GM19452 (cell line): Measurements from ENCODE around the gene PLN.

Experiments
- ATAC-seq: cut with Tn5 transposase; IDR thresholded peaks from one replicate; pipeline ENCODE4 v1.9.1; 2021; ENCODE audit not compliant: unreplicated experiment

Gene PLN

DNA sequence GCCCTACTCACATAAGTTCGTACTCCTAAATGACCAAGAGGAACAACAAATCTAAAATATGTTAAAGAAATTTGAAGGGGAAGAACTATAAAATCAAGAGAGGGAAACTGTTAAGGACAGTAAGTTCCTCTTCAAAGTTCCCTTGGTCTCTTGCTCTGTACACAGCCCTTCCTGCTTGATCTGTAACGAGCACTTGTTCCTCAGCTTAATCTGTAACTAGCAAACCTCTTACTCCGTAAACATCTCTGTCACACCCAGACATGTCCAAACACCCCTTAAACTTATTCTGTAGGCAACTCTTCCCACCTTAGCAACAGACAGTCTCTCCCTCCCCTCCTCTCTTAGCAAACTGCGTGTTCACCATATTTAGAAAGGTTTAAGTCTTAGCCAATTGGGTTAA is 29.9 kb downstream of the PLN start:
- ATAC-seq: no peak

DNA sequence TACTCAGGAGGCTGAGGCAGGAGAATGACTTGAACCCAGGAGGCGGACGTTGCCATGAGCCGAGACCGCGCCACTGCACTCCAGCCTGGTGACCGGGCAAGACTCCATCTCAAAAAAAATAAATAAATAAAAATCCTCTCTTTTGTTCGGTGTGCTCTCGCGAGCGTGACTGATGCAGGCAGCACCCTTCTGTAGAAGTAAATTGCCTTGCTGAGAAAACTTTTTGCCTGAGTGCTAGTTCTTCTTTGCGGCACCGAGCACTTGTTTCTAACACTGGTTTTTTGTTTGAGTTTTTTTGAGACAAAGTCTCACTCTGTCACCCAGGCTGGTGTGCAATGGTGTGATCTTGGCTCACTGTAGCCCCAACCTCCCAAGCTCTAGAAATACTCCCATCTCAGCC is 30.5 kb downstream of the PLN start:
- no peak for ATAC-seq

DNA sequence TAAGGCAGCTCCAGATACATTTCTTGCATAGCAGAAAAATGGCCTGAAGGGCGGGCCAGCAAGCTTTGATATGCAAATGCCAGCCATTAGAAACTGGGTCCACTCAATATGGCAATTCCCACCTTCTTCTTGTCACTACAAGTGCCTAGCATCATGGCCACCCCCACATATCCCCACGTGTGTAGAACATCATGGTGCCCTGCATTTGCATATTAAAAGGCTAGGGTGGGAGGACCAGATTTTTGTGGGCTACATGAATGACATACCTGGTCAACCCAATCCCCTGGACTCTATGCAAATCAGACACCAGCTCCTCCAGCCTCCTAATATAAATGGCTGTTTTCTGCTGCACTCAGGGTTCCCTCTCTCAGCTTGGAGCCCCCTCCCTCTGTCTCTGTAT is 31.7 kb downstream of the PLN start:
- no peak for ATAC-seq

DNA sequence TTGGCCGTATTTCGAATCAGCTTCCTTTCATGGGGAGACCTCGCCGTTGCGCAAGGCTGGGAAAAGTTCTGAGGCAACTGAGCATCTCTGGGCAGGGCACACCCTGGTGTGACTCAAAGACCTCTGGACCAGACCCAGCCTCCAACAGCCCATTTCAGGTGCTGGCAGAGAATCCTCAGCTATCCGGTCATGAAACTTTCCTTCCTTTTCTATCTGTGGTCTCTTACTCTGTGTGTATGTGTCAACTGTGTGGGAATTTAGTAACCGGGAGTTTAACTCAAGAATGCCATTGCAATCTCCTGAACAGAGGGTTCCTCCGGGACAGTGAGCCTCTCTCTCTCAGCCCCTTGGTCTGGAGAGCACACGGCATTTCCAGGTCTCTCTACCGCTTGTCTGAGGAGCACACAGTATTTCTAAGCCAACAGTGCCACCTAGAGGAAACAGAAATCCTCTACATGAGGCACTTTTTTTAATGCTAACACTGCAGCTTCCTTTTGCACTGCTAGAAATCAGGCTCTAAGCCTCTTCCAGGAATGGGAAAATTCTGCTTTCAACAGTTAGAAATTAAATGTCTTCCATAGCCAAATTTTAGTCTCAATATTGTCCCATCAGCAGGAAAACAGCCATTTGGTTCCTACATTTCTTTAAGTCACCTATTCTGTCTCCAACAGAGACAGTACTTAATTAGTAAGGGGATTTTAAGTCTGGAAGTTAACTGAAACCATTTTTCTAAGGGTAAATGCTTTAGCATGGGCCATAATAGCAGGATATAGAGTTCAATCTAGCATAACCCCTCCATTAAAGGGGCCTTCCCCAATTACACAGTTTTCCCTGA is 32.7 kb downstream of the PLN start:
- no peak for ATAC-seq

DNA sequence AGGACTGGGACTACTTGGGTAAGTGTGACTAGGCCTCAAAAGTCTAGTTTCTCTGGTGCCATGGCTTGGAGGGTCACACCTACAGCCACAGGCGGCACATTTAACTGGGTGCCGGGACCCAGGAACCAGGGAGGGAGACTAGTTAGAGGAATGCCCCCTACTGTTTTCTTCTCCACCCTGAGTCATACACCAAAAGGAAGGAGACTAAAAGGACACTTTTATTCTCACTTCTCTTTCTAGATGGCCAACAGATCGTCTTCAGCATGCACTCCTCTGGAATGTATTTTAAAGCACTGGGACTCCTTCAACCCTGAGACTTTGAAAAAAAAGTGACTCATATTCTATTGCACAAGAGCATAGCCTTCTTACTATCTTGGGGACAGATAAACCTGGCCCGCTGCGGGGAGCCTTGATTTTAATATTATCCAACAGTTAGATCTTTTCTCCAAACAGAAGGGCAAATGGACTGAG is 33.4 kb downstream of the PLN start:
- no peak for ATAC-seq

DNA sequence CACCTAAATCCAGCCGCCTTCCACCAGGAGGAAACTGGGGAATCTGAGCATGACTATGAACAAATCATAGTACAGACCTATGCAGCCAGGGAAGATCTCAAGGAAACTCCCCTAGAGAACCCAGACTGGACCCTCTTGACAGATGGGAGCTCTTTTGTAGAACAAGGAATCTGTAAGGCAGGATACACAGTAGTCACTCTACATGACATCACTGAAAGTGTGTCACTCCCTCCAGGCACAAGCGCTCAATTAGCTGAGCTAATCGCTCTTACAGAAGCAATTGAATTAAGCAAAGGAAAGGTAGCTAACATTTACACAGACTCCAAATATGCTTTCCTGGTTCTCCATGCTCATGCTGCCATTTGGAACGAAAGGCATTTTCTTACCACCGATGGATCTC is 36.8 kb downstream of the PLN start:
- no peak for ATAC-seq

DNA sequence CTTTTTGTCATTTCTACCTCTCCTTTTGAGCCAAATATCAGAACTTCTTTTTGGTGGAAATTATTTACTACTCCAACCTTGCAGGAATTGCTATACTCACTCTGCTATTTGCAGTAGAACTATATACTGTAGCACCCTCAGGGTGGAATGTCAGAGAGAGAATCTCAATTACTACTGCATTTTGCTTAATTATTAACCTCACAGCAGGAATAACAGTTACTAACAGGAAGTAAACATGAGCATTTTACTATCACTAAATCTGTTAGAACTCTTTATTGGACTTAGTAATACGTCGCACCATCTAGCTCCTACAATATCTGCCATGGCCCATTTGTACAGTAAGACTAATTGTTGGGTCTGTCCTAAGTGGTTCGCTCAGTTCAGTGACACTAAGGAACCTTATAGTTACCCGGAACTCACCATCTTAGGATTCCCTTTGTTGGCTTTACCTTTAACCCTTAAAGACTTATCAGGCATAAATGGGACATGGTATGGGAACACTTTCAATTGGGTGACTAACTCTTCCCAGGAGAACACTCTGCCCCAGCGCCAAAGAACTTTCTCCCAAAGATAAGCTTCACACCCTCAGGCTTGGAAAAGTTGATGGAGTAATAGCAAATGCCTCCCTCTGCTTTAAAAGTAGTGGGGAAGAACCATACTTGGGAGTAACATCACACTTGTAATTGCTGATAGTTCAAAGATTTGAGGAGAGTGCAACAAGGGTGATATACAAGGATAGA is 38.8 kb downstream of the PLN start:
- ATAC-seq: no peak

DNA sequence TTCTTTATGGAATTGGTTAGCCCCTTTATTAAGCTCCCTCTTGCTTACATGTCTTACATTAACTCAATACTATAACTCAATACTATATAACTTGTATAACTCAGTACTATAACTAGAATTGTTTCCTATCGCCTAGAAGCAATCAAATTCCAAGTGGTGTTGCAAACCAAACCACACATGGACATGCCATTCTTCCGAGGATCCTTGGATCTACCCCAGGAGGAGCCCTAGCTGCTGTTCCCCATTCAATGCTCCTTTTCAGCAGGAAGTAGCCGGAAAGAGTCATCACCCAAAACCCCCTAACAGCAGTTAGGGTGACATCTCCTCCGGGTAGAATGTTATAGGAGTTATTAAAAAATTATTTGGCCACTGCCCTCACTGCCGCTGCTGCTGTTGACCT is 40.5 kb downstream of the PLN start:
- ATAC-seq: no peak

DNA sequence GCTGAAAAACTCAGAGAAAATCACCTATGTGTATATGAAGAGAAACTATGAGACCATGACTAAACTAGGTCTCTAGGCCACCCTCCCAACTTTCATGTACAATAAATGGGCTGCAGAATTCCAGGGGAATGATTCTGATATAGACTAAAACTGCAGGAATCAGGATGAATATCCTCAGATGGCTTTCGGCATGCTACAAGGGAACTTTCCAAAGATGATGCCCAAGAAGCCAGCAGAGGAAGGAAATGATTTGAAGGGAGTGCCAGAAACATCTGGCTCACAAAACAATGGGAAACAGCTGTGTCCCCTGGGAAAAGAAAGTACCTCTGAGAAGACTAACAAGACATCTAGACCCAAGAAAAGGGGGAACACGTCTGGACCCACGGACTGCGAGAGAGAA is 41.1 kb downstream of the PLN start:
- no peak for ATAC-seq

DNA sequence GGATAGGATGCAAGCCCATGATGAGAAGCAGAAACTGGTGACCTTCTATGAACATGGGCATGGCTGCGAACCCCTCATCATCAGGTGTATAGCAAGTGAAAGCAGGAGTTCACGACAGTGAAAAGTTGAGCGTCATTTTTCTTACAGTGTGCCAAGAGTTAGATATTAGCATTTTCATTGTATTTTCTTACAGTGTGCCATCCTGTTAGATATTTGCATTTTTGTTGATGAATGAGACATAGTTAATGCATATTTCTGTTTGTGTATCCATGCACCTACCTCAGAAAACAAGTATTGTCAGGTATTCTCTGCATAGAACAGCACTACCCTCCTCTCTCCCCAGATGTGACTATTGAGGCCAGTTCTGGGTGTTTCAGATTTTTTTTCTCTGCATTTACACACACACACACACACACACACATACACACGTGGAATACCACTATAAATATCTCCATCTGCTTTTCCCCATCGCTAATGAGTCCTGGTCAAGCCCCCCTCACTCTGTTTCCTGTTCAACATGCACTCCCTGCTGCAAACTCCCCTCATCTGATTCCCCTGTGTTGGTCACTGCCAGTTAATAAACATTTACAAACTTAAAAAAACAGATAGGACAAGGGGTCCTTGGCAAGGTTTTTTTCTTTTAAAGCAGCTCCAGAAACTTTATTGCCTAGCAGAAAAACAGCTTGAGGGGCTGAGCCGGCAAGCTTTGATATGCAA is 41.7 kb downstream of the PLN start:
- no peak for ATAC-seq

DNA sequence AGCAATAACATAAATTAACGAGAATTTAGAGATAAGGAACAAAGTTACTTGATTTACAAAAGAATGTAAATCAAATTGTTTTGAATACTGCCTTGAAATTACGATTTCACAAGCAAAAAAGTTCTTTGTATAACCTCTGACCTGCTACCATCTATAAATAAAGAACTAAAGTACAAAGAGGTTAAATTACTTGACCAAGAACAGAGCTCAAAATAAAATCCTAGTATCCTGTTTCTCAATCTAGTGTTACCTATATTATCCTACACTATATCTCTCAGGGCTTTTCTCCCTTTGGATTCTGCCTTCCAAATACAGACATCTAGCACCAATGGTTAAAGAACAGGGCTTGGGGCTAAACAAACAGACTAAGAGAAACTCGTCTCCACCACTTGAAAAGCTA is 43.8 kb downstream of the PLN start:
- no peak for ATAC-seq

DNA sequence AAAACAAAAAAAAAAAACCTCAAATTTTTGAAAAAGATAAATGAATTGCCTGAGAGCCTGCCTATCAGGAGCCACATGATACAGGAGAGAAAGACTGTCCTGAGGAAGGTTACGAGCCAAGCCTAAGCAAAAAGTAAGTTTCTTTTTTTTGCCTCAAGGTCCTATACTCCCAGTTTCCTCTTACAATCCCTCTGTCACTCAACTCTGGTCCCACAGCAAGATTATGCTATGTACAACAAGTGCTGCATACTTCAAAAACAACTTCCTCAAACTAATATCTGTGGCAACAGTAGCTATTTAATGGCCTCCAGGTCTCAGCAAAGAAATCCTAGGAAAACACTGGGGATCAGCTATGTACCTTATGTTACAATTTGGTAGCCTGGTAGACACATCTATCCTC is 46.8 kb downstream of the PLN start:
- ATAC-seq: no peak

DNA sequence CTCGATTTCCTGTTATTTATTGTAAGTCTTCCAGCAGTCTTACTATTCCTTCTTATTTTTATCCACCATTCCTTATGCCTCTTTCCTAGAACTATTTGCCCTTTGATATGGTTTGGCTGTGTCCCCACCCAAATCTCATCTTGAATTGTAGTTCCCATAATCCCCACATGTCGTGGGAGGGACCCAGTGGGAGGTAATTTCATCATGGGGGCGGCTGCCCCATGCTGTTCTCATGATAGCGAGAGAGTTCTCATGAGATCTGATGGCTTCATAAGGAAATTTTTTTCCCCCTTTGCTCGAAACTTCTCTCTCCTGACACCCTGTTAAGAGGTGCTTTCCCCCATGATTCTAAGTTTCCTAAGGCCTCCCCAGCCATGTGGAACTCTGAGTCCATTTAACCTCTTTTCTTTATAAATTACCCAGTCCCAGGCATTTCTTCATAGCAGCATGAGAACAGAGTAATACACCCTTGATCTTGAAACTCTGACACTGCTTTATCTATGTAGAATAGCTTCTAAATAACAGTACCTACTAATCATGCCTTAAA is 48.8 kb downstream of the PLN start:
- ATAC-seq: no peak

DNA sequence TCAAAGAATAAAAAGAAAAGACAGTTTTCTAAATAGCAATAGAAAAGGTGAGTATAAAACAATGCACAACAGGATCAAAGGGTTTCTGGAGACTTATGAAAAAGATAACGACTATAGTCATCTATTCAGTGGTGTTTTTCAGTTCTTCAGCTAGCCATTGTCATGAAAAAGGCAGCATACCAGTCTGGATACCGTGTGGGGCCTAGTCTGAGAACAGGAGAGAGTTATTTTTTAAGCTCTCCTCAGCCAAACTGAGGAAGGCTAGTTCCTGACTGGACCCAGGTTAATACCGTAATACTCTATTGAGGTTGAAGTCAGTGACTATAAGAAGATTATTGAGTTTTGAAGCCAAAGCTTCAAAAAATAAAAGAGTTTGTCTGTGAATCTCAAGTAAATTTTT is 49.5 kb downstream of the PLN start:
- ATAC-seq: no peak

DNA sequence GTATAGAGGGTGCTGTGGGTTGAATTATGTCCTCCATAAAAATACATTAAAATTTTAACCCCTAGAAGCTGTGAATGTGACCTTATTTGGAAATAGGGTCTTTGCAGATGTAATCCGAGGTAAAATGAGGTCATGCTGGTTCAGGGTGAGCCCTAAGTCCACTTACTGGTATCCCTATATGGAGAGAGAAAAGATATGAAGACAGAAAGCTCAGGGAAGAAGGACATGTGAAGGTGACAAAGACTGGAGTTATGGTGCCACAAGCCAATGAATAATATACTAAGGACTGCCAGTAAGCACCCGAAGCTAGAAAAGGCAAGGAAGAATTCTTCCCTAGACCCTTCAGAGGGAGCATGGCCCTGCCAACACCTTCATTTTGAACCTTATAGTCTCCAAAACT is 50.2 kb downstream of the PLN start:
- no peak for ATAC-seq

DNA sequence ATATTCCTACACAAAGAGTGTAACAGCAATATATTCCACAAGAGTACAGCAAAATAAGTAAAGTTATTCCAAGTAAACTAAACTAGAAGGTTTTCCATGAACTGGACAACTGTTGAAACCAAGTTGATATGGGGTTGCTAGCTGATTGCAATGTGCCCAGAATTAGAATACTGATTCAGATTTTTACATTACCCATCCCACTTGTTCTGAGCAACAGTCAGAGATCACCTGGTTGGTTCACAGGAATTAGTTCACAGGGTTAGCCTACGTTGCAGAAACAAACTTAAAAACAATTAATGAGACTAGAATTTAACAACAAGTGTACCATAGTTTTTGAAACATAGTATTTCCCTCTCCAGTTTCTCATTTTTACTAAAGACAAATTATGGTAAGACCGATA is 54.2 kb downstream of the PLN start:
- ATAC-seq: no peak

DNA sequence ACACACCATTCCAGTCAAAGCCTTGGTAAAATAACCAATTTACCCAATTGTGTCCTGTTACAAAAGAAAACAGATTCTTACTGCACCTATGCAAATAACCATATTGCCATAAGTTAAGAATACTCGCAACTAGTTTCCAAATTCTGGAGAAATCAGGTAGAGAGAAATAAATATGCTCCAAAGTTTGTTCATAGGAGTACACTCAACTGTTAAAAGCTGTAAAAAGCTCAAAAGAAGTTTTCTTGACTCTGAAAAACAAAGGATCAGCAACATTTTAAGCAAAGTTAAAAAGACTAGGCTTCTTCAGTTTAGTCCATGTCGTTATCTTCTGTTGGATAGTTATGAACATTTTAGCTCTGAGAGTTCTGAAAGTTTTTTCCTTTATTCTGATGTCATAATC is 55.3 kb downstream of the PLN start:
- ATAC-seq: no peak

DNA sequence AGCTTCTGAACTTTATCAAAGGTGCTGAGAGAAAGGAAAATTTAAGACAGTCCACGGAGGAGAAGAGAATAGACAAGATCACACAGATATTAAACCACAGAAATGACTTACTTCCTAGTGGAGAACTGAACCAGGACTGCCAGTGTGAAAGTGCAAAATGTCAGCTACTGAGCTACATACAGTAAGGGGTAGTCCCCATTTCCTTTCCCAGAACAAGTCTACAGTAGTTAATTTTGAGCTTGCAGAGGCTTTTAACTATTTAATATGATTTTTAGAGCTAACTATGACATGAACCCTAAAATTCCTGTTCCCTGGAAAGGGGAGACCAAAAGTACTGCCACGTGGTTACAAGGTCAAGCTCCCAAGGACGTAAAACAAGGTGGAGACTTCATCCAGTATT is 58.2 kb downstream of the PLN start:
- no peak for ATAC-seq

DNA sequence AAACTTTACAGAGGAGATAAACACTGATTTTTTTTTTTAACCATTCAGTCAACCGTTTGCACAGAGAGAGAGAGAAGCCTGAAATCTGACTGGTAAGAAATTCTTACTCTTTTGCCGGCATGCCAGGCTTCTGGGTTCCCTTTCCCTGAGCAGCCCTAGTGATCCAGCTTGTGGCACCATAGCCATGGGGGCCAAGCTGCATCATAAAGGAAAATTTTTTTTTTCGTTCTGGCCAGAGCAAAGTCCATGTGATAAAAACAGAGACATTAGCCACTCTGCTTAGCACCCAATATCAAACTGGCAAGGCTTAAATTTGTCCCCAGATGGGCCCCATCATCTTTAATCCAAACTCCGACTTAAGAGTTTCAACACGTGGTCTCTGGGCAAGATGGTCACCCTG is 58.8 kb downstream of the PLN start:
- no peak for ATAC-seq
